H1 (cell line): ENCODE data around the gene DUSP10. TPM values are rescaled to one million over a fixed set of nuclear protein-coding genes. Genes with fewer than 3 reads are reported as not detected.

Experiments used
- CTCF ChIA-PET: fragments of 300-600 bp; sonication (Branson Sonifier 250); formaldehyde crosslinking; loops from one replicate; lab custom pipeline; 2021; ENCODE audit not compliant: partially characterized antibody; lab: Charles Lee
- POLR2A ChIA-PET: fragments of 300-600 bp; sonication (Branson Sonifier 250); formaldehyde crosslinking; loops from one replicate; lab custom pipeline; 2021; ENCODE audit warnings: inconsistent platforms; ENCODE audit not compliant: partially characterized antibody; lab: Charles Lee
- DNase-seq, 2 experiments: peaks; one replicate each; pipeline versions ENCODE4 v3.0.0 to v3.0.0-alpha.2; 2010 to 2022; ENCODE audit warnings: low spot score in 2 of 2, low read depth in 1 of 2, mixed read lengths in 1 of 2
- FAIRE-seq: peaks from 2 replicates; lab custom pipeline; 2011; peaks lifted over from hg19 to GRCh38; lab: Jason Lieb, UNC
- H2AFZ ChIP-seq: 2 replicates; pipeline ENCODE4 v1.8.1; 2012; ENCODE audit warnings: low read length, inconsistent platforms
- H2AK5ac ChIP-seq: 2 replicates; pipeline ENCODE4 v1.6.1; 2013; ENCODE audit warnings: low read depth, low read length
- H2BK120ac ChIP-seq: replicated peaks from 2 replicates; pipeline ENCODE3; 2013; ENCODE audit warnings: low read depth, low read length, inconsistent platforms
- H2BK12ac ChIP-seq: 2 replicates; pipeline ENCODE4 v1.6.1; 2013; ENCODE audit warnings: low read depth, low read length
- H2BK15ac ChIP-seq: 2 replicates; pipeline ENCODE4 v1.6.1; 2013; ENCODE audit warnings: low read length
- H2BK20ac ChIP-seq: 2 replicates; pipeline ENCODE4 v1.6.1; 2013; ENCODE audit warnings: low read length
- H2BK5ac ChIP-seq: 2 replicates; pipeline ENCODE4 v1.6.1; 2013; ENCODE audit warnings: low read depth, low read length
- H3K14ac ChIP-seq: 2 replicates; pipeline ENCODE4 v1.6.1; 2013; ENCODE audit warnings: inconsistent platforms; ENCODE audit not compliant: insufficient read length
- H3K18ac ChIP-seq: 2 replicates; pipeline ENCODE4 v1.6.1; 2013; ENCODE audit warnings: low read length; ENCODE audit errors: extremely low read depth
- H3K23ac ChIP-seq: 2 replicates; pipeline ENCODE4 v1.6.1; 2013; ENCODE audit warnings: inconsistent platforms; ENCODE audit not compliant: insufficient read length
- H3K23me2 ChIP-seq: 2 replicates; pipeline ENCODE4 v1.6.1; 2013; ENCODE audit warnings: low read depth, low read length
- H3K27ac ChIP-seq: 2 replicates; pipeline ENCODE4 v1.6.1; 2011; ENCODE audit warnings: low read depth, low read length, inconsistent platforms
- H3K27me3 ChIP-seq, 4 experiments: replicated peaks in 1 of 4; 1 replicate in 1 of 4; 2 replicates in 3 of 4; pipeline versions ENCODE4 v1.6.1 to v1.8.1; 2011 to 2013; ENCODE audit warnings: low read length in 3 of 4, mild to moderate bottlenecking in 3 of 4, inconsistent platforms in 2 of 4, mixed read lengths in 2 of 4, moderate library complexity in 1 of 4; ENCODE audit not compliant: control insufficient read depth in 3 of 4, insufficient read depth in 3 of 4; ENCODE audit errors: extremely low read depth in 1 of 4
- H3K36me3 ChIP-seq, 4 experiments: 2 replicates each; pipeline versions ENCODE4 v1.6.1 to v1.8.1; 2011 to 2013; ENCODE audit warnings: mild to moderate bottlenecking in 4 of 4, low read length in 3 of 4, moderate library complexity in 2 of 4, control low read depth in 1 of 4, inconsistent platforms in 1 of 4; ENCODE audit not compliant: insufficient read depth in 4 of 4, control insufficient read depth in 2 of 4
- H3K4ac ChIP-seq: replicated peaks from 2 replicates; pipeline ENCODE3; 2013; ENCODE audit warnings: low read length, low read depth, mixed read lengths, inconsistent platforms; ENCODE audit not compliant: insufficient read length
- H3K4me1 ChIP-seq, 4 experiments: replicated peaks in 1 of 4; 1 replicate in 1 of 4; 2 replicates in 3 of 4; pipeline versions ENCODE4 v1.6.1 to v1.8.1; 2011 to 2013; ENCODE audit warnings: low read length in 3 of 4, inconsistent platforms in 2 of 4, mixed read lengths in 1 of 4; ENCODE audit not compliant: insufficient read depth in 4 of 4, control insufficient read depth in 3 of 4
- H3K4me2 ChIP-seq, 2 experiments: 2 replicates each; pipeline versions ENCODE4 v1.6.1 to v1.8.1; 2011 to 2013; ENCODE audit warnings: low read depth in 2 of 2, low read length in 2 of 2, control low read depth in 1 of 2, inconsistent platforms in 1 of 2, mild to moderate bottlenecking in 1 of 2; ENCODE audit not compliant: insufficient read depth in 1 of 2
- H3K4me3 ChIP-seq, 4 experiments: fragments of 200-600, 300-600 bp in 1 of 4; sonication (generic), shearing (Covaris generic), sonication (Bioruptor Twin) in 1 of 4; 2 replicates each; pipeline versions ENCODE4 v1.5.1 to v1.8.1; 2011 to 2016; ENCODE audit warnings: low read length in 4 of 4, low read depth in 3 of 4, control low read depth in 2 of 4, inconsistent platforms in 2 of 4, mild to moderate bottlenecking in 2 of 4, mixed read lengths in 1 of 4, moderate library complexity in 1 of 4; ENCODE audit not compliant: insufficient read depth in 2 of 4; ENCODE audit errors: extremely low read depth in 1 of 4
- H3K56ac ChIP-seq: replicated peaks from 2 replicates; pipeline ENCODE3; 2013; ENCODE audit warnings: low read depth, mild to moderate bottlenecking, mixed read lengths, low read length, inconsistent platforms; ENCODE audit not compliant: insufficient read length
- H3K79me1 ChIP-seq: 2 replicates; pipeline ENCODE4 v1.6.1; 2013; ENCODE audit warnings: low read depth, low read length, control low read depth
- H3K79me2 ChIP-seq, 2 experiments: 2 replicates each; pipeline versions ENCODE4 v1.6.1 to v1.8.1; 2012 to 2013; ENCODE audit warnings: low read length in 2 of 2, mild to moderate bottlenecking in 2 of 2, inconsistent platforms in 1 of 2; ENCODE audit not compliant: insufficient read depth in 2 of 2, control insufficient read depth in 1 of 2
- H3K9ac ChIP-seq, 4 experiments: replicated peaks in 1 of 4; 1 replicate in 1 of 4; 2 replicates in 3 of 4; pipeline versions ENCODE4 v1.6.1 to v1.8.1; 2011 to 2013; ENCODE audit warnings: low read depth in 3 of 4, low read length in 3 of 4, control low read depth in 2 of 4, mild to moderate bottlenecking in 2 of 4, moderate library complexity in 2 of 4, inconsistent platforms in 1 of 4; ENCODE audit errors: extremely low read depth in 1 of 4
- H3K9me3 ChIP-seq, 2 experiments: 2 replicates each; pipeline versions ENCODE4 v1.6.1 to v1.8.1; 2012 to 2013; ENCODE audit warnings: mild to moderate bottlenecking in 2 of 2, moderate library complexity in 2 of 2, control low read depth in 1 of 2, inconsistent platforms in 1 of 2, low read depth in 1 of 2, low read length in 1 of 2, mixed read lengths in 1 of 2; ENCODE audit not compliant: insufficient read depth in 2 of 2
- H4K20me1 ChIP-seq, 2 experiments: replicated peaks in 1 of 2; 2 replicates each; pipeline versions ENCODE3 to v1.8.1; 2011 to 2013; ENCODE audit warnings: inconsistent platforms in 2 of 2, low read length in 2 of 2, mild to moderate bottlenecking in 1 of 2; ENCODE audit not compliant: insufficient read depth in 2 of 2, control insufficient read depth in 1 of 2
- H4K5ac ChIP-seq: 2 replicates; pipeline ENCODE4 v1.6.1; 2013; ENCODE audit warnings: low read length, low read depth, mixed read lengths, inconsistent platforms; ENCODE audit not compliant: insufficient read length
- H4K8ac ChIP-seq: 2 replicates; pipeline ENCODE4 v1.8.0; 2013; ENCODE audit warnings: mild to moderate bottlenecking, moderate library complexity, low read length, inconsistent platforms; ENCODE audit not compliant: insufficient read depth; ENCODE audit errors: extremely low read depth
- H4K91ac ChIP-seq: replicated peaks from 2 replicates; pipeline ENCODE3; 2013; ENCODE audit warnings: low read length, mixed read lengths, inconsistent platforms; ENCODE audit not compliant: insufficient read length
- CBX5 ChIP-seq: fragments of 300-800, 300-1000 bp; sonication (generic); IDR thresholded peaks from 2 replicates; pipeline ENCODE4 v1.7.1; 2016; ENCODE audit warnings: antibody characterized with exemption, low read length, low read depth
- EGR1 ChIP-seq: IDR thresholded peaks from 2 replicates; pipeline ENCODE4 v1.6.1; 2011; ENCODE audit warnings: low read depth, low read length, borderline replicate concordance
- NANOG ChIP-seq: IDR thresholded peaks from 2 replicates; pipeline ENCODE4 v1.6.1; 2011; ENCODE audit warnings: low read length, low read depth, mild to moderate bottlenecking, inconsistent platforms; ENCODE audit not compliant: insufficient read depth, poor library complexity, severe bottlenecking
- TAF1 ChIP-seq: IDR thresholded peaks from 2 replicates; pipeline ENCODE4 v1.6.1; 2011; ENCODE audit warnings: mild to moderate bottlenecking, low read depth, low read length
- TAF7 ChIP-seq: optimal IDR thresholded peaks from 2 replicates; pipeline ENCODE3; 2011; ENCODE audit warnings: low read depth, mild to moderate bottlenecking, inconsistent platforms, low read length, moderate library complexity, borderline replicate concordance
- WGBS, 2 experiments: shearing (Covaris generic) in 1 of 2; methylation state at CpG; one replicate each; pipeline versions ENCODE4 v1.1.6 to v1.1.7; 2013 to 2015; ENCODE audit warnings: low lambda C conversion rate in 2 of 2, mixed read lengths in 2 of 2, inconsistent platforms in 1 of 2, low coverage in 1 of 2, missing lambda C conversion rate in 1 of 2; ENCODE audit not compliant: insufficient replicate concordance in 2 of 2, insufficient coverage in 1 of 2, insufficient read length in 1 of 2; ENCODE audit errors: extremely low coverage in 1 of 2, missing lambda C conversion rate in 1 of 2; 5-methylcytosine and 5-hydroxymethylcytosine counted together
- polyA plus RNA-seq, 7 experiments: library from polyadenylated mRNA; depleted of rRNA in 3 of 7; stranded (reverse) in 5 of 7; unstranded in 2 of 7; fragments of >200 nt in 5 of 7; fragments of 200-250 nt in 2 of 7; gene quantifications; 1 replicate in 5 of 7; 2 replicates in 1 of 7; 4 replicates in 1 of 7; pipeline versions ENCODE4 v1.2.1 to v1.2.3, GENCODE V29; 2011 to 2013; ENCODE audit warnings: missing spikeins in 2 of 7, mixed read lengths in 2 of 7
- total RNA-seq: library from RNA; stranded (reverse); fragmentation: NEBNext Ultra II Directional; extraction: Animal tissue kit (Norgen Biotek cat#: 25700); gene quantifications from 2 replicates; pipeline ENCODE4 v1.2.1, GENCODE V29; 2021
- TF ChIP-seq, protein P1 (sequence below): IDR thresholded peaks from 2 replicates; pipeline ENCODE4 v1.6.1; 2012; ENCODE audit warnings: inconsistent platforms
- TF ChIP-seq, protein P2 (sequence below): IDR thresholded peaks from 2 replicates; pipeline ENCODE4 v1.6.1; 2011; ENCODE audit warnings: low read depth, mild to moderate bottlenecking, low read length; ENCODE audit not compliant: insufficient read depth
- TF ChIP-seq, protein P3 (sequence below), 3 experiments: IDR thresholded peaks; 1 replicate in 2 of 3; 2 replicates in 1 of 3; pipeline versions ENCODE4 v1.5.1 to v1.6.1; 2011; ENCODE audit warnings: low read length in 3 of 3, mild to moderate bottlenecking in 3 of 3, inconsistent platforms in 2 of 3, low read depth in 1 of 3, moderate library complexity in 1 of 3; ENCODE audit not compliant: insufficient read depth in 1 of 3; ENCODE audit errors: control extremely low read depth in 1 of 3

DUSP10 gene
- total and polyA plus RNA-seq, 2 of the 8 experiments (the other 6 are each of a cell fraction or from before 2014, with no cell fraction given) = 1.2 TPM

DNA sequence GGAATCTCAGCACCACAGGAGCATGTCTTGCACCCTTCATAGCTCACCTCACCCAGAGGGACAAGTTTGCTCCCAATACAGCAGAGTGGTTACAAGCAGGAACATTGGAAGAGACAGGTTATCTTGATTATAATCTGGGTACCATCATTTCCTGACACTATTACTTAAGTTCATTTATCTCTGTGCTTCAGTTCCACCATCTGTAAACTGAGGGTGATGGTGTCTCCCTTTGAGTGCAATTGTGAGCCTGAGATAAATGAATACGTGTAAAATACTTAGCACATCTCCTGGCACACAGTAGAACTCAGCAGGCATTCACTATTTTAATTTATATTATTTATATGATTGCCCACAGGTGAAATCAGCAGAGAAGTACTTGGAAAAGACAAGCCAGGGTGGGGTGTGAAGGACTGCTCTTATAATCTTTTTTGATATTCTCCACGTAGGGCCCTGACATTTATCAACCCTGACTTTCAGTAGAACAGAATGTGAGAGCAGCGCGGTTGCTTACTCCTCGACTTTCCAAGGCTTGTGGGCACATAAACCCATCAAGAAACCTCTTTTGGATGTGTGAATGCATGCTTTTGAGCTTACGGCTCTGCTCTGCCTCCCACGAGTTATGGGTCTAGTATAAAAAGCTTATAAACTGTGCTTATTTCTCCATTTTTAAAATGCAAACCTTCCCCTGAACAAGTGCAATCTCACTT is 34.9 kb downstream of the DUSP10 start:
- H3K4me2 ChIP-seq = no peak overlapping the region
- FAIRE-seq = no peak
- CTCF ChIA-PET = interaction anchor here (0.5 to 1.2 kb wide), 5 partner anchors 15 to 153 kb away, joined by 3 to 4 read pairs (median 3); no protein-coding TSS in a partner anchor

More for the DNA sequence above, 34.9 kb downstream of the DUSP10 start:
- Histone ChIP-seq H3K27ac (no peak overlapping the region), H2AFZ (no peak overlapping the region), H2BK15ac (no peak overlapping the region), H3K79me1 (no peaks in the 10 kb centered on the region), H2BK12ac (no peak overlapping the region), H3K36me3 (no peaks in the 10 kb centered on the region), H3K4me3 (no peak overlapping the region), H2BK5ac (no peak overlapping the region), H2BK20ac (no peak overlapping the region), H3K18ac (no peak overlapping the region), H3K9ac (no peak overlapping the region), H4K8ac (no peak overlapping the region), H3K4me1 (no peaks in the 10 kb centered on the region; a peak in 1 of 7 replicates), H3K23me2 (no peaks in the 10 kb centered on the region), H3K14ac (no peak overlapping the region), H3K79me2 (no peaks in the 10 kb centered on the region), H4K20me1 (no peaks in the 10 kb centered on the region), H2AK5ac (no peak overlapping the region), H4K91ac (no peak overlapping the region), H3K27me3 (peaks cover 0 to 1% (median 0%) of the 10 kb centered on the region in 4 experiments; a peak in 2 of 7 replicates), H4K5ac (no peak overlapping the region), H3K4ac (no peak overlapping the region), H3K23ac (no peak overlapping the region), H2BK120ac (no peak overlapping the region), H3K9me3 (no peaks in the 10 kb centered on the region), H3K56ac (no peak overlapping the region)
- TF ChIP-seq TAF1 (no peak), CBX5 (no peak), EGR1 (no peak), NANOG (no peak), TAF7 (no peak)
- TF ChIP-seq, protein P1, sequence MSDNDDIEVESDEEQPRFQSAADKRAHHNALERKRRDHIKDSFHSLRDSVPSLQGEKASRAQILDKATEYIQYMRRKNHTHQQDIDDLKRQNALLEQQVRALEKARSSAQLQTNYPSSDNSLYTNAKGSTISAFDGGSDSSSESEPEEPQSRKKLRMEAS = no peak
- TF ChIP-seq, protein P2, sequence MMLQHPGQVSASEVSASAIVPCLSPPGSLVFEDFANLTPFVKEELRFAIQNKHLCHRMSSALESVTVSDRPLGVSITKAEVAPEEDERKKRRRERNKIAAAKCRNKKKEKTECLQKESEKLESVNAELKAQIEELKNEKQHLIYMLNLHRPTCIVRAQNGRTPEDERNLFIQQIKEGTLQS = no peak
- TF ChIP-seq, protein P3, sequence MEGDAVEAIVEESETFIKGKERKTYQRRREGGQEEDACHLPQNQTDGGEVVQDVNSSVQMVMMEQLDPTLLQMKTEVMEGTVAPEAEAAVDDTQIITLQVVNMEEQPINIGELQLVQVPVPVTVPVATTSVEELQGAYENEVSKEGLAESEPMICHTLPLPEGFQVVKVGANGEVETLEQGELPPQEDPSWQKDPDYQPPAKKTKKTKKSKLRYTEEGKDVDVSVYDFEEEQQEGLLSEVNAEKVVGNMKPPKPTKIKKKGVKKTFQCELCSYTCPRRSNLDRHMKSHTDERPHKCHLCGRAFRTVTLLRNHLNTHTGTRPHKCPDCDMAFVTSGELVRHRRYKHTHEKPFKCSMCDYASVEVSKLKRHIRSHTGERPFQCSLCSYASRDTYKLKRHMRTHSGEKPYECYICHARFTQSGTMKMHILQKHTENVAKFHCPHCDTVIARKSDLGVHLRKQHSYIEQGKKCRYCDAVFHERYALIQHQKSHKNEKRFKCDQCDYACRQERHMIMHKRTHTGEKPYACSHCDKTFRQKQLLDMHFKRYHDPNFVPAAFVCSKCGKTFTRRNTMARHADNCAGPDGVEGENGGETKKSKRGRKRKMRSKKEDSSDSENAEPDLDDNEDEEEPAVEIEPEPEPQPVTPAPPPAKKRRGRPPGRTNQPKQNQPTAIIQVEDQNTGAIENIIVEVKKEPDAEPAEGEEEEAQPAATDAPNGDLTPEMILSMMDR (IDR thresholded peaks at IDR 0.05; ENCODE audit: control extremely low read depth in 1 of 3, insufficient read depth in 1 of 3, low read depth in 1 of 3, low read length in 3 of 3) = no peak
- DNase-seq = no peak
- POLR2A ChIA-PET = no interaction called here
- 89% methylated on average over 7 of the region's 7 CpGs; no CpG with 5 or more reads in 1 of the 2 experiments for WGBS, 2 experiments
